PC-9 (cell line): ENCODE data around the gene CDC42BPG. TPM values are rescaled to one million over a fixed set of nuclear protein-coding genes. Genes with fewer than 3 reads are reported as not detected.

Source experiments
- BruUV-seq: library from RNA; stranded (reverse); fragments of 400-500 nt; replicated peaks from 2 replicates; lab custom pipeline; 2021; lab: Mats Ljungman, UMichigan
- CTCF ChIA-PET: fragments of 300-600 bp; sonication (Branson Sonifier 250); formaldehyde crosslinking; loops from one replicate; lab custom pipeline; 2022; ENCODE audit warnings: antibody characterized with exemption; lab: Charles Lee
- POLR2A ChIA-PET: fragments of 300-600 bp; sonication (Branson Sonifier 250); formaldehyde crosslinking; loops from one replicate; lab custom pipeline; 2022; ENCODE audit warnings: antibody characterized with exemption; ENCODE audit not compliant: unreplicated experiment; lab: Charles Lee
- DNase-seq, 2 experiments: peaks; one replicate each; pipeline versions ENCODE4 v3.0.0 to v3.0.0-alpha.2; 2015 to 2022; ENCODE audit warnings: mixed read lengths in 1 of 2
- H2AFZ ChIP-seq: fragments of 200-600 bp; sonication (generic); 2 replicates; pipeline ENCODE4 v1.8.1; 2017; ENCODE audit warnings: antibody characterized with exemption
- H3F3A ChIP-seq: fragments of 200-600 bp; sonication (generic); 2 replicates; pipeline ENCODE4 v1.8.1; 2017; ENCODE audit warnings: antibody characterized with exemption, mild to moderate bottlenecking, low read depth; ENCODE audit not compliant: insufficient read depth
- H3K27ac ChIP-seq: fragments of 200-600 bp; sonication (generic); 2 replicates; pipeline ENCODE4 v1.6.1; 2016; ENCODE audit warnings: mixed run types
- H3K27me3 ChIP-seq: fragments of 200-600 bp; sonication (generic); 2 replicates; pipeline ENCODE4 v1.6.1; 2016; ENCODE audit warnings: low read depth, mixed run types; ENCODE audit not compliant: insufficient read depth
- H3K36me3 ChIP-seq: fragments of 200-600 bp; sonication (generic); 2 replicates; pipeline ENCODE4 v1.6.1; 2016; ENCODE audit warnings: low read depth, mixed run types
- H3K4me1 ChIP-seq: fragments of 200-600 bp; sonication (generic); replicated peaks from 2 replicates; pipeline ENCODE4 v1.6.1; 2016; ENCODE audit warnings: mixed run types; ENCODE audit not compliant: insufficient read depth
- H3K4me2 ChIP-seq: fragments of 200-600 bp; sonication (generic); 2 replicates; pipeline ENCODE4 v1.6.1; 2017; ENCODE audit warnings: mixed run types
- H3K4me3 ChIP-seq: fragments of 200-600 bp; sonication (generic); 2 replicates; pipeline ENCODE4 v1.6.1; 2016; ENCODE audit warnings: mixed run types
- H3K79me2 ChIP-seq: fragments of 200-600 bp; sonication (generic); 2 replicates; pipeline ENCODE4 v1.6.1; 2017; ENCODE audit warnings: low read depth, mixed run types
- H3K9me2 ChIP-seq: fragments of 200-600 bp; sonication (generic); 2 replicates; pipeline ENCODE4 v1.8.1; 2017; ENCODE audit warnings: mild to moderate bottlenecking; ENCODE audit not compliant: insufficient read depth
- H3K9me3 ChIP-seq: fragments of 200-600 bp; sonication (generic); 2 replicates; pipeline ENCODE4 v1.8.1; 2016; ENCODE audit warnings: low read depth; ENCODE audit not compliant: insufficient read depth
- H4K20me1 ChIP-seq: fragments of 200-600 bp; sonication (generic); 2 replicates; pipeline ENCODE4 v1.8.1; 2017; ENCODE audit not compliant: insufficient read depth
- CTCF ChIP-seq: fragments of 200-600 bp; sonication (generic); conservative IDR thresholded peaks from 2 replicates; pipeline ENCODE4 v1.6.1; 2017; ENCODE audit warnings: mixed run types, antibody characterized with exemption, mild to moderate bottlenecking, moderate library complexity
- EZH2 ChIP-seq: fragments of 200-600 bp; sonication (generic); IDR thresholded peaks from 2 replicates; pipeline ENCODE4 v1.8.0; 2017; ENCODE audit warnings: antibody characterized with exemption, low read depth
- intact Hi-C: fragments of 100-400 bp; cut with micrococcal nuclease; formaldehyde crosslinking; loops from one replicate; pipeline ENCODE4 v1.10.0; 2022; ENCODE audit not compliant: unreplicated experiment
- total RNA-seq: library from RNA; stranded (reverse); gene quantifications from 2 replicates; pipeline ENCODE4 v1.2.3, GENCODE V29; 2021

The CDC42BPG gene
- total RNA-seq, 1 experiment from 2014 or later: 31.3 TPM

- H3K27ac ChIP-seq: no peak overlapping the region
- TSS peak; percentile 8 for BruUV-seq
Measured at GRCh38 chr11:64892838-64893193, 48.4 kb upstream of the CDC42BPG start.

DNA sequence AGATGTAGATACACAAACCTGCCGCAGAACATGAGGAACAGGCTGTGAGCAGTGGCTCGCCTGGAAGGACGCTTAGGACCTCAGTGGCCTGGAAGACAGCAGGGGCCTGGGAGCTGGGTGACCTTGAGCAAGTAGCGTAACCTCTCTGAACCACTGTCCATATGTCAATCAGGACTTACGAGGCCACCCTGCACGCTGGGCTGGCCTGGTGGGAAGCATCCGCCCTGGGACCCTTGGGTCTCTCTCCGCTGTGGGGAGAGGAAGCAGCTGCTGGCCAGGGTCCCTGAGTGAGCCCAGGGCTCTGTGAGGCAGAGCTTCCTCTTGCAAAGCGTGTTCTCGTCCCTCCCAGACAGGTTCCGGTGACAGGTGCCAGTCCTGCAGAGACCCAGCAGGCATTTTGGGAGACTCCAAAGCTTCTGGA lies 48.0 kb upstream of the CDC42BPG start:
- Histone ChIP-seq H2AFZ (no peak overlapping the region), H3K27ac (no peak overlapping the region), H3K4me1 (peaks cover 12% of the 10 kb centered on the region), H4K20me1 (0 out of 2 replicates have a peak, but pooled peaks cover 4% of the 10 kb centered on the region), H3F3A (peaks cover 15% of the 10 kb centered on the region; the same call in 1 of the 2 replicates), H3K27me3 (no peaks in the 10 kb centered on the region), H3K4me3 (no peak overlapping the region), H3K79me2 (no peaks in the 10 kb centered on the region), H3K9me3 (no peaks in the 10 kb centered on the region), H3K9me2 (no peaks in the 10 kb centered on the region), H3K36me3 (no peaks in the 10 kb centered on the region), H3K4me2 (no peak overlapping the region)
- POLR2A ChIA-PET: interaction anchor here (0.5 kb wide), 1 partner anchor 219 kb away, joined by 3 read pairs; the partner anchor contains the start of gene TM7SF2
- BruUV-seq: no TSS peak
- intact Hi-C loops: no loop called here
- no peak for TF ChIP-seq CTCF
- no peak for DNase-seq
- CTCF ChIA-PET: no interaction called here

More at GRCh38 chr11:64892838-64893193, 48.4 kb upstream of the CDC42BPG start:
- POLR2A ChIA-PET: interaction anchor here (0.5 kb wide), 1 partner anchor 219 kb away, joined by 3 read pairs; the partner anchor contains the start of gene TM7SF2
- H3K4me3 ChIP-seq: no peak overlapping the region
- CTCF ChIA-PET: no interaction called here
- H3K4me2 ChIP-seq: no peak overlapping the region
- intact Hi-C loops: no loop called here
- no peak overlapping the region for H2AFZ ChIP-seq
- 0 out of 2 replicates have a peak, but pooled peaks cover 4% of the 10 kb centered on the region for H4K20me1 ChIP-seq
- peaks cover 14% of the 10 kb centered on the region; the same call in 1 of the 2 replicates for H3F3A ChIP-seq
- H3K4me1 ChIP-seq: peaks cover 9% of the 10 kb centered on the region
- TF ChIP-seq CTCF (no peak), EZH2 (no peak)
- no peaks in the 10 kb centered on the region for H3K9me3 ChIP-seq
- H3K27me3 ChIP-seq: no peaks in the 10 kb centered on the region
- no peaks in the 10 kb centered on the region for H3K9me2 ChIP-seq
- no peaks in the 10 kb centered on the region for H3K79me2 ChIP-seq
- DNase-seq: no peak
- no peaks in the 10 kb centered on the region for H3K36me3 ChIP-seq

DNA sequence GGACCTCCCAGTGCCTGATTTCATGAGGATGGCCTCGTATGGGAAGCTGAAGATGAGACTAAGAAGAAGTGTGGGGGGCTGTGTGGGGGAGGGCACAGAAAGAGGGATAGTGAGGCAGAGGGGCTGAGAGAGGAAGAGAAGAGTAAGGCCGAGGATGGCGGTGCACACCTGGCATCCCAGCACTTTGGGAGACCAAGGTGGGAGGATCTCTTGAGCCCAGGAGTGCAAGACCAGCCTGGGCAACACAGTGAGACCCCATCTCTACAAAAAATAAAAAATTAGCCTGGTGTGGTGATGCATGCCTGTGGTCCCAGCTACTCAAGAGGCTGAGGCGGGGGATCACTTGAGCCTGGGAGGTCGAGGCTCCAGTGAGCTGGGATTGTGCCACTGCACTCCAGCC lies 47.4 kb upstream of the CDC42BPG start:
- no peaks in the 10 kb centered on the region for H3K9me3 ChIP-seq
- H3F3A ChIP-seq: peaks cover 21% of the 10 kb centered on the region; the same call in 1 of the 2 replicates
- no peak overlapping the region for H2AFZ ChIP-seq
- no peaks in the 10 kb centered on the region for H3K36me3 ChIP-seq
- TF ChIP-seq EZH2: no peak
- no peak for TF ChIP-seq CTCF
- ChIA-PET POLR2A (no interaction called here), CTCF (interaction anchor here (0.6 kb wide), 2 partner anchors 44 to 461 kb away, joined by 3 to 4 read pairs; no protein-coding TSS in a partner anchor)
- no peaks in the 10 kb centered on the region for H3K9me2 ChIP-seq
- H3K4me1 ChIP-seq: peaks cover 12% of the 10 kb centered on the region
- H3K4me2 ChIP-seq: no peak overlapping the region
- H3K79me2 ChIP-seq: no peaks in the 10 kb centered on the region
- no TSS peak for BruUV-seq
- H4K20me1 ChIP-seq: 0 out of 2 replicates have a peak, but pooled peaks cover 4% of the 10 kb centered on the region
- H3K27me3 ChIP-seq: no peaks in the 10 kb centered on the region
- intact Hi-C loops: no loop called here
- H3K4me3 ChIP-seq: no peak overlapping the region
- no peak for DNase-seq
- no peak overlapping the region for H3K27ac ChIP-seq
